Measurements from ENCODE around the gene STPG3. TPM values are rescaled to one million over a fixed set of nuclear protein-coding genes. Genes with fewer than 3 reads are reported as not detected.

The STPG3 gene
- polyA plus RNA-seq, 1 of the 3 experiments (the other 2 are of a cell fraction) = not detected

DNA sequence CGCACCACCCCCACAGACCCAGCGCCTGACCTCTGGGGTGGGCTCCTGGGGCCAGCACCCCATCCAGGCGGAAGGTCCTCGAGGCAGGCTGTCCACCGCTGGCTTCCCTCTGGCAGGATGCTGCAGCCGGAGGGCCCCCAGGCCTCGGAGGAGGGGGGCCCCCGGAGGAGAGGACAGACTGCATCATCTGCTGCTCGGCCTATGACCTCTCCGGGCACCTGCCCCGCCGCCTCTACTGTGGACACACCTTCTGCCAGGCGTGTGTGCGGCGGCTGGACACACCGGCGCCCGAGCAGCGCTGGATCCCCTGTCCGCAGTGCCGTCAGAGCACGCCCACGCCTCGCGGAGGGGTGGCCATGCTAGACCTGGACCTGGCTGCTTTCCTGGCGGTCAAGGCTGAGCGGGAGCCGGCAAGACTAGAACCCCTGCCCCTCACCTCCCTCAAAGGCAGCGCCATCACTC, 22.5 kb upstream of the STPG3 start:
- ChIA-PET CTCF (interaction anchor here (0.6 to 7.7 kb wide), 22 partner anchors 8 to 314 kb away, joined by 3 to 95 read pairs (median 7); partner anchors contain the start of genes DPP7, NELFB, NPDC1 and SAPCD2), POLR2A (no interaction called here)
- Histone ChIP-seq H3K9ac (no peak overlapping the region), H3K4me2 (no peak overlapping the region), H4K20me1 (ENCODE audit: insufficient read depth) (no peaks in the 10 kb centered on the region), H2AFZ (ENCODE audit: low read depth) (no peak overlapping the region), H3K9me3 (no peaks in the 10 kb centered on the region), H3K27me3 (ENCODE audit: insufficient read depth) (no peaks in the 10 kb centered on the region), H3K79me2 (ENCODE audit: insufficient read depth) (no peaks in the 10 kb centered on the region), H3K27ac (ENCODE audit: low read depth in 2 of 2, low read length in 1 of 2) (no peak overlapping the region), H3K4me3 (ENCODE audit: low read depth in 2 of 2, low read length in 1 of 2) (no peak overlapping the region), H3K4me1 (ENCODE audit: control insufficient read depth in 1 of 2, insufficient read depth in 2 of 2, low read depth in 1 of 2, low read length in 1 of 2) (peaks cover 0 to 48% of the 10 kb centered on the region in 2 experiments; a peak in 1 of 4 replicates), H3K9me2 (no peaks in the 10 kb centered on the region), H3F3A (replicated peaks; ENCODE audit: insufficient read depth) (peaks cover 16% of the 10 kb centered on the region), H3K36me3 (replicated peaks in 1 of 2; ENCODE audit: control insufficient read depth in 1 of 2, insufficient read depth in 2 of 2, low read length in 1 of 2) (no peaks in the 10 kb centered on the region)
- 87% methylated on average over 3 of the region's 29 CpGs for WGBS (ENCODE audit: low lambda C conversion rate)
- no peak for TF ChIP-seq YY1 (IDR thresholded peaks at IDR 0.05; ENCODE audit: low read depth)
- no peak for TF ChIP-seq RCOR1 (IDR thresholded peaks at IDR 0.05; ENCODE audit: low read length)
- TF ChIP-seq TCF12 (IDR thresholded peaks at IDR 0.05) = no peak
- no peak for TF ChIP-seq GATA2 (CRISPR knock-in tag; IDR thresholded peaks at IDR 0.05)
- TF ChIP-seq MXI1 (IDR thresholded peaks at IDR 0.05; ENCODE audit: low read depth, low read length) = no peak
- TF ChIP-seq, protein P1, sequence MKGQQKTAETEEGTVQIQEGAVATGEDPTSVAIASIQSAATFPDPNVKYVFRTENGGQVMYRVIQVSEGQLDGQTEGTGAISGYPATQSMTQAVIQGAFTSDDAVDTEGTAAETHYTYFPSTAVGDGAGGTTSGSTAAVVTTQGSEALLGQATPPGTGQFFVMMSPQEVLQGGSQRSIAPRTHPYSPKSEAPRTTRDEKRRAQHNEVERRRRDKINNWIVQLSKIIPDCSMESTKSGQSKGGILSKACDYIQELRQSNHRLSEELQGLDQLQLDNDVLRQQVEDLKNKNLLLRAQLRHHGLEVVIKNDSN (IDR thresholded peaks at IDR 0.05; ENCODE audit: borderline replicate concordance, low read depth) = no peak
- no peak for TF ChIP-seq GABPA (IDR thresholded peaks at IDR 0.05; ENCODE audit: low read depth)
- no peak for TF ChIP-seq FOXM1 (IDR thresholded peaks at IDR 0.05; ENCODE audit: low read depth)
- no peak for TF ChIP-seq RFX5 (IDR thresholded peaks at IDR 0.05; ENCODE audit: low read length)
- TF ChIP-seq, protein P2, sequence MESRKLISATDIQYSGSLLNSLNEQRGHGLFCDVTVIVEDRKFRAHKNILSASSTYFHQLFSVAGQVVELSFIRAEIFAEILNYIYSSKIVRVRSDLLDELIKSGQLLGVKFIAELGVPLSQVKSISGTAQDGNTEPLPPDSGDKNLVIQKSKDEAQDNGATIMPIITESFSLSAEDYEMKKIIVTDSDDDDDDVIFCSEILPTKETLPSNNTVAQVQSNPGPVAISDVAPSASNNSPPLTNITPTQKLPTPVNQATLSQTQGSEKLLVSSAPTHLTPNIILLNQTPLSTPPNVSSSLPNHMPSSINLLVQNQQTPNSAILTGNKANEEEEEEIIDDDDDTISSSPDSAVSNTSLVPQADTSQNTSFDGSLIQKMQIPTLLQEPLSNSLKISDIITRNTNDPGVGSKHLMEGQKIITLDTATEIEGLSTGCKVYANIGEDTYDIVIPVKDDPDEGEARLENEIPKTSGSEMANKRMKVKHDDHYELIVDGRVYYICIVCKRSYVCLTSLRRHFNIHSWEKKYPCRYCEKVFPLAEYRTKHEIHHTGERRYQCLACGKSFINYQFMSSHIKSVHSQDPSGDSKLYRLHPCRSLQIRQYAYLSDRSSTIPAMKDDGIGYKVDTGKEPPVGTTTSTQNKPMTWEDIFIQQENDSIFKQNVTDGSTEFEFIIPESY (IDR thresholded peaks at IDR 0.05; ENCODE audit: borderline replicate concordance, low read depth) = no peak
- no peak for TF ChIP-seq MEF2A (IDR thresholded peaks at IDR 0.05; ENCODE audit: borderline replicate concordance, low read depth)
- TF ChIP-seq RAD21 (IDR thresholded peaks at IDR 0.05; ENCODE audit: low read length) = no peak
- no peak for DNase-seq

DNA sequence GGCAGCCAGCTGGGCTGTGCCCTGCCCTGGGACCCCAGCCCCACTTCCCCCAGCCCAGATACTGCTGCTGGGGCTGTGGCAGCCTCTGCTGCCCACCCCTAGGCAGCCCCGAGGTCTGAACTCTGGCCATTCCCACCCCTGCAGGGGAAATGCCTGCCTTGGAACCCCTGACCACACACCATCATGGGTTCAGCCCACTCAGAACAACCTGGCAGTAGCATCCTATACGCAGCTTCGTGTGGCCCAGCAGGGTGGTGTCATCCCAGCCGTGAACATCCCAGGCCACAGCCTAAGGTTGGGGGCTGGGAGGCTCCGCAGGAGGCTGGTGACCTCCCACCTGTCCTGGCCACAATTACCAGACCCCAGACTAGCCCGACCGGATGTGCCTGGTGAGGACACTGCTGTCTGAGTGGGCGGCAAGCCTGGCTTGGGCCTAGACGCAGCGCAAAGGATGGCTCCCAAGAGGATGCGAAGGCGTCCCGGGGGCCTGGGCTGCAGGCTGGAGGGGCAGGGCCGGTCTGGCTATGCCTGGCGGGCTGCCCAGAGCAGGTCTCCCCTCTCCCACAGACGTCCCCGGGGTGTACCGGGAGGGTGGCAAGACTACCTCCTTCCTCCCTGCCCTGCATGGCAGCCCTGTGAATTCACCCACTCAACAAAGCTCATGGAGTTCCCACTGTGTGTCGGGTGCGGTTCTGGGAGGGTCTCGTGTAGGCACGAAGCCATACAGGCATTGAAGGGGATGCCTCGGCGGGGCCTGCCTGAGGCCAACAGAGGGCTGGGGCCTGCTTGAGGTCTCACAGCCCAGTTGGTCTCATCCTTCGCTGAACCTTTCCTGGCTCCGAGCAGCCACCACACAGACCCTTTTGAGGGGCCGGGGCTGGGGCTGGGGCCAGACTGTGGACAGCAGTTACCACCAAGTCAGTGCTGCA, 21.9 kb upstream of the STPG3 start:
- Histone ChIP-seq H3K4me2 (no peak overlapping the region), H3K9ac (no peak overlapping the region), H3K4me3 (ENCODE audit: low read depth in 2 of 2, low read length in 1 of 2) (no peak overlapping the region), H2AFZ (ENCODE audit: low read depth) (no peak overlapping the region), H3F3A (replicated peaks; ENCODE audit: insufficient read depth) (peaks cover 16% of the 10 kb centered on the region), H3K27me3 (ENCODE audit: insufficient read depth) (no peaks in the 10 kb centered on the region), H3K4me1 (ENCODE audit: control insufficient read depth in 1 of 2, insufficient read depth in 2 of 2, low read depth in 1 of 2, low read length in 1 of 2) (peaks cover 0 to 45% of the 10 kb centered on the region in 2 experiments; a peak in 1 of 4 replicates), H3K36me3 (replicated peaks in 1 of 2; ENCODE audit: control insufficient read depth in 1 of 2, insufficient read depth in 2 of 2, low read length in 1 of 2) (no peaks in the 10 kb centered on the region), H4K20me1 (ENCODE audit: insufficient read depth) (no peaks in the 10 kb centered on the region), H3K27ac (ENCODE audit: low read depth in 2 of 2, low read length in 1 of 2) (no peak overlapping the region; a peak in 1 of 4 replicates), H3K79me2 (ENCODE audit: insufficient read depth) (no peaks in the 10 kb centered on the region), H3K9me2 (no peaks in the 10 kb centered on the region), H3K9me3 (no peaks in the 10 kb centered on the region)
- ChIA-PET POLR2A (interaction anchor here (1.2 kb wide), 1 partner anchor 114 kb away, joined by 3 read pairs; no protein-coding TSS in a partner anchor), CTCF (interaction anchor here (0.9 to 3.8 kb wide), 5 partner anchors 105 to 194 kb away, joined by 3 to 40 read pairs (median 5); no protein-coding TSS in a partner anchor)
- 87% methylated on average over 6 of the region's 27 CpGs for WGBS (ENCODE audit: low lambda C conversion rate)
- DNase-seq = no peak
- TF ChIP-seq RXRA (IDR thresholded peaks at IDR 0.05; ENCODE audit: borderline replicate concordance, low read depth) (no peak), CHD2 (IDR thresholded peaks at IDR 0.05; ENCODE audit: low read length, partially characterized antibody) (no peak)

All from SK-N-SH (cell line).